ENCODE measurements around the gene JMJD8.

The JMJD8 gene

DNA sequence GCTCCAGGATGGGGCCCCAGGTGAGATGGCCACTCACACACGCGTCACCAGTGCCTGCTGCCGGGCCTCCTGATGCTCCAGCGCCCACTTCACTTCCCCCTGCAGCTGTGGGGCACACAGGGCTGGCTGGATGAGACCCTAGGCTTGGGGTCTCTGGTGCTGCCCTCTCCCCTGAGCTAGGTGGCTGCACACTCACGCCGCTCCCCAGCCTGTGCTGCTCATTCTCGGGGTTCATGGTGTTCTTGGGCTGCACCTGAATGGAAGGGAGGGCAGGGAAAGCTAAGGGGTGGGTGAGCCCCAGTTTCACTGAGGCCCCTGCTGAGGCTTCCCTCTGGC lies 40.9 kb upstream of the JMJD8 start:
- TF ChIP-seq, protein P1, sequence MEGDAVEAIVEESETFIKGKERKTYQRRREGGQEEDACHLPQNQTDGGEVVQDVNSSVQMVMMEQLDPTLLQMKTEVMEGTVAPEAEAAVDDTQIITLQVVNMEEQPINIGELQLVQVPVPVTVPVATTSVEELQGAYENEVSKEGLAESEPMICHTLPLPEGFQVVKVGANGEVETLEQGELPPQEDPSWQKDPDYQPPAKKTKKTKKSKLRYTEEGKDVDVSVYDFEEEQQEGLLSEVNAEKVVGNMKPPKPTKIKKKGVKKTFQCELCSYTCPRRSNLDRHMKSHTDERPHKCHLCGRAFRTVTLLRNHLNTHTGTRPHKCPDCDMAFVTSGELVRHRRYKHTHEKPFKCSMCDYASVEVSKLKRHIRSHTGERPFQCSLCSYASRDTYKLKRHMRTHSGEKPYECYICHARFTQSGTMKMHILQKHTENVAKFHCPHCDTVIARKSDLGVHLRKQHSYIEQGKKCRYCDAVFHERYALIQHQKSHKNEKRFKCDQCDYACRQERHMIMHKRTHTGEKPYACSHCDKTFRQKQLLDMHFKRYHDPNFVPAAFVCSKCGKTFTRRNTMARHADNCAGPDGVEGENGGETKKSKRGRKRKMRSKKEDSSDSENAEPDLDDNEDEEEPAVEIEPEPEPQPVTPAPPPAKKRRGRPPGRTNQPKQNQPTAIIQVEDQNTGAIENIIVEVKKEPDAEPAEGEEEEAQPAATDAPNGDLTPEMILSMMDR (IDR thresholded peaks at IDR 0.05; ENCODE audit: low read depth, low read length), result no peak
- no peak overlapping the region for H3K4me3 ChIP-seq (ENCODE audit: low read depth, low read length)

DNA sequence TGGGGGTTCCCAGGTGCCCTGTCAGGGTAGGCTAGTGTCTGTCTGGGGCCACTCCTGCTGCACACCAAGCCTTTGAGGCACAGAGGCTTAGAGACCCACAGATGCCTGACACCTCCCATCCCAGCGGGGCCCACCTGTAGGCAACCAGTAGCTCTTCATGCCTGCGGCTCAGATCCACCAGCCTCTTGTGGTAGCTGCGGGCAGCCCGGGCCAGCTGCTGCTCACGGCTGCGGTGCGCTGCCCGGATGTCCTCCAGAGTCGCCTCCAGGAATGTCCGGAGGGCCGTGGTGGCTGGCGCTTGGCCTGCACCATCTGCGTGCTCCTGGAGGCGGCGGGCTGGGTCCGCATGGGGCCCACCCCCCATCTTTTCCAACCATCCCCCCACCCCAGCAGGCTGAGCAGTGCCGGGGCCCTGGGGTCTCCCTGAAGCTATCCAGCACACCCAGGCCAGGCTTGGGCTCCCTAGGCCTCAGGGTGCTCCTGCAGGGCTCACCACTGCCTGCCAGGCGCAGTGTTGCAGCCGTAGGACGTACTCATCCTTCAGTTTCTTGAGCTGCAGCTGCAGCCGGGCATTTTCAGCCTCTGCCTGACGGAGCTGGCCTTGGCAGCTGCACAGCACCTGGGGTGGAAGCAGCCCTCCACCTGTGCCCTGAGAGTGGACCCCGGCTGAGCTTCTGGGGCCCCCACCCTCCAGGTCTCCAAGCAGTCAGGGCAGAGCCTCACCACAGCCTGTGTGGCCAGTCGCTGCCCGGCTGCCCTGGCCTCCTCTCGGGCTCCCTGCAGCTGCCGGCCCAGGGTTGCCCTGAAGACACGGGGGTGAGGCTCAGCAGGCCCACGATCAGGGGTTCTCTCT lies 40.3 kb upstream of the JMJD8 start:
- TF ChIP-seq, protein P1 (IDR thresholded peaks at IDR 0.05; ENCODE audit: low read depth, low read length), result no peak
- H3K4me3 ChIP-seq (ENCODE audit: low read depth, low read length), result no peak overlapping the region

DNA sequence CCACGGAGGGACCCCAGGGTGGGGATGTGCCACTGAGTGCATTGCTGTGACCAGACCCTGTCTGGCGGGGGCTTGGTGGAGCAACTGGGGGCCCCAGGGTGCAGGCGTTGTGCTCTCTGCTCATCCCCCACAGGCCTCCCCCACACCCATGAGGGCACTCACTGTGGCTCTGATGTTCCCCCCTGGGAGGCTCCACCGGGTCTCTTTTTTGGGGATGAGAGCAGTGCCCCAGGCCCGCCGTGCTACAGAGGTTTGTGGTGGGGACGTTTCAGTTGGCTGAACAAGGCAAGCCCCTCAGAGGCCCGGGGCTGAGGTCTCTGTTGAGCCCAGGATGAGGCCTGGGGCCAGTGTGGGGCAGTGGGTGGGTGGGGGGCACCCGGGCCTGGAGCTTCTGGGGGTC lies 39.6 kb upstream of the JMJD8 start:
- H3K4me3 ChIP-seq (ENCODE audit: low read depth, low read length), result no peak overlapping the region
- TF ChIP-seq, protein P1 (IDR thresholded peaks at IDR 0.05; ENCODE audit: low read depth, low read length), result no peak

DNA sequence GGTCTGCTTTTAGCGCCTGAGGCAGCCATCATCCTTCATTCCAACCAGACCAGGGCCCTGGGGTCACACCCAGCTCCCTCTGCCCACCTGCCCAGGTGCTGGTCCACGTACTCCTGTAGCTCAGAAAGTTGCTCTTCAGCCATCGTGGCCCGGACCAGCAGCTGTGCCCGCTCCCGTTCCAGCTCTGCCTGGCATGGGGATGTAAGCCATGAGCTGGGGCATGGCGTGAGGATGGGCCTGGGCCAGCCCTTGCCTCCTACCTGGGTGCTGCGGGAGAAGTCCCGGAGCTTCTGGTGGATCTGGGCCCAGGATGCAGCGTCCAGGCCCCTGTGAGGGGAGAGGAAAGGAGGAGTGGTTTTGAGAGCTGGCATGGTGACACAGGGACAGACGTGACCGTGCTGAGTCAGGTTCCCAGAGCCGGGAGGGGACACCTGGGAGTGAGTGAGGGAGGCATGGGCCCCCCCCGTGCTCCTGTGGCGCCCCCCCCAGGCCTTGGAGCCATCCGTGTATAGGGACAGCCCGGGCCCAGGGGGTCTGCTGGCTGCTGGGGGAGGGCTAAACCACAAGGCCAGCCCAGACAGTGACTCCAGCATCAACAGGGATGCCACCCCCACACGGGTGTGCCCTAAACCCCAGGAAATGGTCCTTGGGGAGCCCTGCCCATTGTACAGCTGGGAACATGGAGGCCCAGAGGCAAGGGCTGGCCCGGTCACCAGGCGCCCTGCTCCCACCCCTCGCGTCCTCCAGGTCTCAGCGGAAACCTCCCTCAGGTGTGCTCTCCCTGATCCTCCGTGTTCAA lies 38.9 kb upstream of the JMJD8 start:
- H3K4me3 ChIP-seq (ENCODE audit: low read depth, low read length), result no peak overlapping the region
- TF ChIP-seq, protein P1 (IDR thresholded peaks at IDR 0.05; ENCODE audit: low read depth, low read length), result no peak

DNA sequence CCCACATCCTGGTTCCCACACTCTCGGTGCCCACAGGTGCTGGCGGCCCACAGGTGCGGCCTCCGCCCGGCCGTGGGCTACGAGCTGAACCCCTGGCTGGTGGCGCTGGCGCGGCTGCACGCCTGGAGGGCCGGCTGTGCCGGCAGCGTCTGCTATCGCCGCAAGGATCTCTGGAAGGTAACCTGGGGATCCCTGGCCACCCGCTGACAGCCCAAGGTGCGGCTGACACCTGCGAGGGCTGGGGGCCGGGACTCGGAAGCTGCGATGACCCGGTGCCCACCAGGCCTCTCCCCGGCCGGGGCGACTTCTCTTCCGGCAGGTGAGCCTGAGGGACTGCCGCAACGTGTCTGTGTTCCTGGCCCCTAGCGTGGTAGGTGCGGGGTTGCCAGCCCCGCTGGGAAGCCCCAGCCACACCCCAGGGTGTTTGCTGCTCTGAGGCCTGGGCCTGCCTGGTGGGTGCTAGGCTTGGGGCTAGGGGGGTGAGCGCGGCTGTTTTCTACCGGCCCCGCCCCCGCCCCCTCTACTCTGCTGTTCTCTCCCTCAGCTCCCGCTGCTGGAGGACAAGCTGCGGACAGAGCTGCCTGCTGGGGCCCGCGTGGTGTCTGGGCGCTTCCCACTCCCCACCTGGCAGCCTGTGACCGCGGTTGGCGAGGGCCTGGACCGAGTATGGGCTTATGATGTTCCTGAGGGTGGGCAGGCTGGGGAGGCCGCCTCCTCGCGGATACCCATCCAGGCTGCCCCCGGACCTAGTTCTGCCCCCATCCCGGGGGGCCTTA lies 37.8 kb upstream of the JMJD8 start:
- TF ChIP-seq, protein P1 (IDR thresholded peaks at IDR 0.05; ENCODE audit: low read depth, low read length), result no peak
- peak overlapping the region; percentile 77 for H3K4me3 ChIP-seq (ENCODE audit: low read depth, low read length)

DNA sequence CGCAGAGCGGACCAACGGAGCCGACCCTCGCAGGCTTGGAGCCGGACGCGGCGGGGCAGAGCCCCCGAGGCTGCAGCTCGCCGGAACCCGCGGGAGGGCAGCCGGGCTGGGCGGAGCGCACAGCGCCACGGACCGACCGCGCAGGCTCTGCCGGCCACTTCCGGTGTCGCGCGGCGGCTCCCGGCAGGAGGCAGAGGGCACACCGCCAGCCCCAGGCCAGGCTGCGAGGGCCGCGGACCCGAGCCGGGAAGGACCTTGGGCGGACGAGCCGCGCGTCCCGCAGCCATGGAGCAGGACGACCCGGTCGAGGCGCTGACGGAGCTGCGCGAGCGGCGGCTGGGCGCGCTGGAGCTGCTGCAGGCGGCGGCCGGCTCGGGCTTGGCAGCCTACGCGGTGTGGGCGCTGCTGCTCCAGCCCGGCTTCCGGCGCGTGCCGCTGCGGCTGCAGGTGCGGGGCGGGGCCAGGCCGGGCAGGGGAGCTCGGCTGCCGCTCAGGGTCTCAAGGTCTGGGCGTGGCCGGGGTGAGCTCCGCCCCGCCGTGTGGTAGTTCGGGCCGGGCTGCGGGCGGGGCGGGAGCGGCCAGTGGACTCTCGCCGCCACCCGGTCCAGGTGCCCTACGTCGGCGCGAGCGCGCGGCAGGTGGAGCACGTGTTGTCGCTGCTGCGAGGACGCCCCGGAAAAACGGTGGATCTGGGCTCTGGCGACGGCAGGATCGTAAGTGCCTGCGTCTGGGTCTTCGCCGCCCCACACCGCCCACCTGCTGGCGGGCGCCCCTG lies 37.0 kb upstream of the JMJD8 start, which contains the start of gene ANTKMT:
Gene ANTKMT, plus strand, starts transcription at position 157 of the 775 bp plus-strand sequence. Its CDS starts 129 bp downstream, at position 286.
- TF ChIP-seq, protein P1 (IDR thresholded peaks at IDR 0.05; ENCODE audit: low read depth, low read length), result no peak
- peak within 1 kb of the TSS; percentile 77 for H3K4me3 ChIP-seq (ENCODE audit: low read depth, low read length)
